HTERT RPE-1 (cell line): ENCODE results near the gene DUOX1.
"Not testable (repeated sequence)": the region's sequence is repeated elsewhere in the genome, so short reads cannot be mapped to it uniquely, and the experiment has no call there.

ENCODE experiments used
- in situ Hi-C: fragments of 300-500 bp; cut with MboI; formaldehyde crosslinking; loops from 4 replicates; pipeline ENCODE4 v1.14.3; 2020; ENCODE audit warnings: low sequenced_read_pairs

Gene DUOX1

DNA sequence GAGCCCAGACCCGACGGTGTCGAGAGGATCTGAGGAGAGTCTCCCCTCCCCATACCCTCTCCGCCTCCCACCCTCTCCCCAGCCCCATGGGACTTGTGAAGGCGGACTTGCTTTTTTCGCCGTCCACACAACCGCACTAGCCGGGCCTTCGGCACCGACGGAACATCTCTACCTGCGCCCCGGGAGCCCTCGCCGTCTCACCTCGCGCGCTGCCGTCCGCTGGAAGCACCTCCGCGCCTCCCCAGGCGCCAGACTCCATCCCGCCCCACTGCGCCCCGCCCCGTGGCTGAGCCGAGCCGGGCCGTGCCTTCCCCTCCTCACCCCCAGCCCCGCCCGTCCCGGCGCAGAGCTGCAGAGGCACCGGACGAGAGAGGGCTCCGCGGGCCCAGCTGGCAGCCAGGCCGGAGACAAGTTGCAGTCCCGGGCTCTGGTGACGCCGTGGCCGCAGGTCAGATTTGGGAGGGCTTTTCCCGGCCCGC, at the start of gene DUOX1, which contains the start of gene DUOXA1:
Gene DUOX1 (plus strand): TSS at position 344 of the 479 bp plus-strand sequence. CDS start 1,973 bp downstream, outside the sequence.
Gene DUOXA1 (minus strand): TSS at position 229 of the 479 bp plus-strand sequence. CDS start 6,865 bp downstream, outside the sequence.
- in situ Hi-C loops = no loop called here

GRCh38 chr15:45080593-45080992, 49.2 kb upstream of the DUOX1 start:
- in situ Hi-C loops = not testable (repeated sequence)

DNA sequence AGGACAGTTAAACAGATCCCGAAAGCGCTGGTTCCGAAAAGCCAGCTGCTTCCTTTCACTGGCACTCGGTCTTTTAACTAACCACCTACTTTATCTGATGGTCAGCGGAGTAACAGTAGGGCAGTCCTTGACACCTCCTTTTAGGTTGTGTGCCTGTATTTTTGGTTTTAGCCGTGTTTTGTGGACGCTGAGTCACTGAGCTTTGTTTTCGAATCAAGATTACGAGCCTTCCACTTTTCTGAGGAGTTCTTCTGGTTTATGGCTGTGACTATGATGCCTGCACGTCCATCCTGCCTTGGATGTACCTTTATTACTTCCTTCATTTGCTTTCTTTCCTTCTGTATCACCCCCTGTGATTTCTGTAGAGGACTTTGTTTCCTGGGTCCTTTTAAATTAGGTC, 47.4 kb upstream of the DUOX1 start:
- in situ Hi-C loops = not testable (repeated sequence)

- in situ Hi-C loops = no loop called here
These were observed 46.6 kb upstream of the DUOX1 start for GRCh38 chr15:45083223-45083622.

DNA sequence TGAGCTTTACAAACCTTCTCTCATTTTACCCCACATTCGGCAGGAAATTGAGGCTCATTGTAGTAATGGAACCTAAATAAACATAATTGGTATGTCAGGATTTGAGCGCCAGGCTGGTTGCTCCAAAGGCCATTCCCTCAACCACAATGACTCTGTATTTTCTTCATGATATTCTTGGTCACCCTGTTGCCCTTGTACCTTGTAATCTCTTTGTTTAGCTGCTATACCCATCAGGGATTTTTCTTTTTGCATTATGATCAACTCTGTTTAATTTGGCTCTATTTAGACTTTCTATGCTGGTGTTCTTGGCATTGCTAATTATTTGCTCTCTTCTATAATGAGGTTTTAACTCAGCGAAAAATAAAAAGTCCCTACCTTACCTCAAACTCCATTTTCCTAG, 45.6 kb upstream of the DUOX1 start:
- in situ Hi-C loops = no loop called here

DNA sequence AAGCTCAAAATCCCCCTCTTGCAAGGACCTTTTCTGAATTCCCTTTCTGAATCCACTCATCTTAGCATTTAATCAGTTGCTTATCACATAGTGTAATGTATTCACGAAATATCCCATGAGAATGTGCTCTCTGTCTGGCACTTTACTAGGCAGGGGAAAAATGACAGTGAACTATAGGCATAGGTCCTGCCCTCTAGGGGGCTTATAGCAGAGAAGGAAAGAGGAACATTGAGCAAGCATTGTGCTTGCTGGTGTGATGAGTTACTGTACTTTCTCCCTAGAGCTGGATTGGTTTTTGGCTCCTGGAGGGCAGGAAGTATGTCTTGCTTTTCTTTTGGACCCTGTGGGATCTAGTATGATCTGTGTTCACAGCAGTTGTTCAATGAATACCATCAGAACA, 42.3 kb upstream of the DUOX1 start:
- in situ Hi-C loops = no loop called here

- in situ Hi-C loops = no loop called here
These were observed 40.7 kb upstream of the DUOX1 start for GRCh38 chr15:45088801-45089711.

GRCh38 chr15:45089712-45090373, 40.0 kb upstream of the DUOX1 start:
- in situ Hi-C loops = no loop called here

- in situ Hi-C loops = no loop called here
These were observed 38.6 kb upstream of the DUOX1 start for GRCh38 chr15:45091161-45091560.

- in situ Hi-C loops = no loop called here
These were observed 38.2 kb upstream of the DUOX1 start for GRCh38 chr15:45091576-45091975.

- in situ Hi-C loops = no loop called here
These were observed 36.8 kb upstream of the DUOX1 start for GRCh38 chr15:45093013-45093412.

DNA sequence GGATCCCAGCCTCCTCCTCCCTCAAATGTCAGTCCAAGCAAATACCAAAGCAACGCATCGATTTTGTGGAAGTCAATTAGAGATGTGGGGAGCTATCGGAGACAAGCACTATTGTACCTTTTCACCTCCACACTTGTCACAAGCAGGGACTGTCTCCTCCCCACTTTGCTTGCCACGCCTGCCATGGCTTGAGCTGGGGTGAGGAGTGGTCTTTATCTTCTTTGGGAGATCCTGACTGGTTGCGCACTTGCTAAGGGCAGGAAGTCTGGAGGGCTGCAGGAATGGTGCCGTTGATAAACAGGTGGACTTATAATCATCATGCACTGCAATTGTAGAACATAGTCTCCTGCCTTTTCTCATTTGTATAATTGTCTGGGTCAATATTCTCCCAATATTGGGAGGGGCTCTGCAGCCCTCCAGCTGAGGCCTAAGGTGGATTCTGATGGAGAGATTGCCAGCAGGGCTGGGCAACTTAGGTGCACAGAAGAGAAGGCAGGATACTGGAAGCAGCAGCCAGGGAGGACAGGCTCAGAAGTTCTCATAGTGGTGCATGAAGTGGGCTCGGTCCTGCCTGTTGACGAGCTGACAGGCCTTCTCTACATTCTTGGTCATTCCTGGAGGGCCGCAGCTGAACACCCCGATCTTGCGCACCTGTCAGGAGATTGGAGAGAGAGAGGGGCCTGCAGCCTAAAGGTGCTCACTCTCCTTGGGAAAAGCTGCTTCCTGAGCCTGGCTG, 36.0 kb upstream of the DUOX1 start:
- in situ Hi-C loops = no loop called here

GRCh38 chr15:45094358-45094730, 35.5 kb upstream of the DUOX1 start:
- in situ Hi-C loops = no loop called here

DNA sequence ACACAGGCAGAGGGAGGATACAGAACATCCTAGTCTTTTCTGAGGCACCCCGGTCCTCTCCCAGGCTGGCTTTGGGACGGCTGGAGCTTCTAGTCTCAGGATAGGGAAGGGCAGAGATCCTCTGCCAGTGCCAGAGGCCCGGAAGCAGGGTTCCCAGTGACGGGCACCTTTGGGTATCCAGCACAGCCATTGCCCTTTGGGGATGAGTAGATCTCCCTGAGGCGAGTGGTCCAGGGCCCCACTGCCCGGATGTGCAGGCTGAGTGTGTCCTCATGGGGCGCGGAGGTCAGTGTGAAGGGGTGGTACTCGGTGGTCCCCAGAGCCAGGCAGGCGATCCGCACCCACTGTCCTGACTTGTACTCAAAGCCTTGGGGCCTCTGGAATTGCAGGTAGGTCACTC, 34.1 kb upstream of the DUOX1 start:
- in situ Hi-C loops = no loop called here

DNA sequence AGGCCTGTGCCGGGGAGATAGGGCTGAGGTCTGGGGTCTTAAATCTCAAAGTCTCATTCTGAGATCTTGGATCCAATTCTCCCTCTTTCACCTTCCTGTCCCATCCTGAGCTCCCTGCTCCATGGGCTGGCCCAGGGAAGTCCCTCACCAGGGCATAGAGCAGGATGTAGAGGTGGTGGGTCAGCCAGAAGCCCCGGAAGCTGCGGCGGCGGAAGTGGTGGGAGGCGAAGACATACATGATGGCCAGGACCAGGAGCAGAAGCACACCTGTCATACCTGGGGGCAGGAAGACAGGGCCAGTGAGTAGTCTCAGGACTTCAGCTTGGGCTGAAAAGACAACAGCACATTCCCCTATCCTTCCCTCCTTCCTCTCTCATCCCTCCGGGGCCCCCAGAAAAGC, 32.3 kb upstream of the DUOX1 start:
- in situ Hi-C loops = no loop called here

GRCh38 chr15:45099549-45100165, 30.1 kb upstream of the DUOX1 start:
- in situ Hi-C loops = no loop called here

GRCh38 chr15:45100884-45101625, 28.7 kb upstream of the DUOX1 start:
- in situ Hi-C loops = no loop called here

DNA sequence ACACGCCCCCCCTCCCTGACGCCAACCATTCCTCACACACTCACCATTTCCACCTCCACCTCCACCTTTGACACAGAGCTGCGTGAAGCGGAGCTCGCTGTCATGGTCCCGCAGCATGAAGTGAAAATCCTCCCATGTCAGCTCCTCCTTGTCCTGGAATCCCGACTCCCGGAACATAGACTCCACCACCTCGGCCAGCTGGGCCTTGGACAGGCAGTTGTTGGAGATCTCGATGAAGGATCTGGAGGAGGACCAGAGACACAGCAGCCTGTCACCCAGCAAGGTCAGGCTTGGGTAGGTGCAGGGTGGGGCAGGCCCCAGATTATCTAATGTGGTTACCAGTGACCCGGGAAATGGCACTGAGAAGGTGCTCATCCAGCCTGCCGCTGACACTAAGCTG, 28.0 kb upstream of the DUOX1 start:
- in situ Hi-C loops = no loop called here

GRCh38 chr15:45102226-45102625, 27.6 kb upstream of the DUOX1 start:
- in situ Hi-C loops = no loop called here

DNA sequence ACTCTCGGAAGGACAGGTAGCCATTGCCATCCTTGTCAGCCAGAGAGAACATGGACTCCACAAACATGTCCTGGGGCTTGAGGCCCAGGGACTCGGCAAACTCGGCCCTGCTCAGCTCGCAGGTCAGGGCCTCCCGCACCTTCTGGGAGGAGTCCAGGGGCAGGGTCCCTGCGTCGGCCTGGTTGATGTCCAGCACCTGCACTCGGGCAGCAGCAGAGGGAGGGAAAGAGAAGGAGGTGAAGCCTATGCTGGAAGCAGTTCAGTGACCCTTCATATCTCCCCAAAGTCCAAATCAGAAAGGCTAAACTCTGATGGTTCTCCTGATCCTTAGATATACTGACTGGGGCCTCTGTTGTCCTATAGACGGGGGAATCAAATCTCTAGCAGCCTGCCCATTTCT, 25.6 kb upstream of the DUOX1 start:
- in situ Hi-C loops = not testable (repeated sequence)
